K562 (cell line): ENCODE measurements around the gene ZNF862. TPM values are rescaled to one million over a fixed set of nuclear protein-coding genes. Genes with fewer than 3 reads are reported as not detected.

Source experiments
- AFF4 ChIP-seq: sonication (generic); formaldehyde crosslinking; IDR thresholded peaks from 2 replicates; pipeline ENCODE4 v1.8.0; 2023; ENCODE audit warnings: mild to moderate bottlenecking, missing genetic modification reagents
- CHD1 ChIP-seq: fragments of 200-600 bp; sonication (generic); IDR thresholded peaks from one replicate; pipeline ENCODE4 v1.6.1; 2012; ENCODE audit warnings: mild to moderate bottlenecking, moderate library complexity, low read length, inconsistent platforms
- DNMT1 ChIP-seq: fragments of 450-650 bp; IDR thresholded peaks from 2 replicates; pipeline ENCODE4 v1.6.1; 2016; ENCODE audit warnings: antibody characterized with exemption, mild to moderate bottlenecking
- ELK1 ChIP-seq: sonication (generic); formaldehyde crosslinking; IDR thresholded peaks from 2 replicates; pipeline ENCODE4 v1.8.1; 2022; ENCODE audit warnings: missing genetic modification reagents
- EP300 ChIP-seq: IDR thresholded peaks from 2 replicates; pipeline ENCODE4 v1.6.1; 2012; ENCODE audit warnings: low read length, improper control_type of control experiment
- HMG20B ChIP-seq: fragments of 250-450 bp; sonication (Bioruptor Pico); IDR thresholded peaks from 2 replicates; pipeline ENCODE4 v1.5.0; 2021; ENCODE audit warnings: mild to moderate bottlenecking
- KHSRP ChIP-seq: fragments of 450-650 bp; IDR thresholded peaks from 2 replicates; pipeline ENCODE4 v1.6.1; 2017
- MIER1 ChIP-seq: fragments of 450-650 bp; IDR thresholded peaks from 2 replicates; pipeline ENCODE4 v1.6.1; 2016; ENCODE audit warnings: antibody characterized with exemption, mild to moderate bottlenecking, low read depth
- MTA2 ChIP-seq: fragments of 450-650 bp; IDR thresholded peaks from 2 replicates; pipeline ENCODE4 v1.6.1; 2016; ENCODE audit warnings: low read depth
- NBN ChIP-seq: fragments of 450-650 bp; IDR thresholded peaks from 2 replicates; pipeline ENCODE4 v1.6.1; 2016; ENCODE audit warnings: low read depth, mild to moderate bottlenecking
- SMC3 ChIP-seq: conservative IDR thresholded peaks from 2 replicates; pipeline ENCODE4 v1.6.1; 2011; ENCODE audit warnings: low read depth, low read length, improper control_type of control experiment; ENCODE audit not compliant: insufficient read depth
- SOX6 ChIP-seq: fragments of 450-650 bp; IDR thresholded peaks from 2 replicates; pipeline ENCODE4 v1.6.1; 2014; ENCODE audit warnings: mild to moderate bottlenecking
- TFAM ChIP-seq: fragments of 250-450 bp; sonication (Bioruptor Pico); conservative IDR thresholded peaks from 2 replicates; pipeline ENCODE4 v1.5.0; 2021; ENCODE audit warnings: mild to moderate bottlenecking, moderate library complexity
- ZC3H4 ChIP-seq: sonication (generic); formaldehyde crosslinking; IDR thresholded peaks from 2 replicates; pipeline ENCODE4 v1.9.0; 2021; ENCODE audit warnings: missing genetic modification reagents, borderline replicate concordance
- ZFP1 ChIP-seq: fragments of 450-650 bp; formaldehyde crosslinking; IDR thresholded peaks from 2 replicates; pipeline ENCODE4 v1.4.0; 2020; ENCODE audit warnings: mild to moderate bottlenecking, mixed read lengths
- ZNF140 ChIP-seq: fragments of 250-450 bp; sonication (Bioruptor Pico); IDR thresholded peaks from 2 replicates; pipeline ENCODE4 v1.8.0; 2021; ENCODE audit warnings: moderate library complexity, mild to moderate bottlenecking, inconsistent platforms
- polyA plus RNA-seq, 8 experiments: library from polyadenylated mRNA; depleted of rRNA in 4 of 8; stranded (reverse) in 5 of 8; unstranded in 3 of 8; fragments of >200 nt; fragmentation: Nextera tagmentation in 2 of 8; fragmentation: Illumina TruSeq in 1 of 8; extraction: Ambion mirVana in 2 of 8; extraction: Trizol in 1 of 8; gene quantifications; 2 replicates each; pipeline versions ENCODE4 v1.2.1 to v1.2.3, GENCODE V29; 2011 to 2014; ENCODE audit warnings: inconsistent platforms in 1 of 8, missing spikeins in 1 of 8
- total RNA-seq, 7 experiments: library from RNA; depleted of rRNA in 6 of 7; stranded (reverse); fragments of >200 nt in 6 of 7; fragmentation: Illumina TruSeq in 2 of 7; extraction: Trizol in 2 of 7; gene quantifications; 2 replicates each; pipeline versions ENCODE4 v1.2.1 to v1.2.3, GENCODE V29; 2011 to 2021; ENCODE audit warnings: low replicate concordance in 1 of 7
- TF ChIP-seq, protein P1 (sequence below), 2 experiments: IDR thresholded peaks; 2 replicates each; pipeline ENCODE4 v1.6.1; 2012; ENCODE audit warnings: improper control_type of control experiment in 2 of 2, low read depth in 2 of 2, low read length in 2 of 2, borderline replicate concordance in 1 of 2
- TF ChIP-seq, protein P2 (sequence below), 2 experiments: IDR thresholded peaks in 1 of 2; conservative IDR thresholded peaks in 1 of 2; 2 replicates each; pipeline ENCODE4 v1.6.1; 2016; ENCODE audit warnings: low read depth in 2 of 2, mild to moderate bottlenecking in 1 of 2, missing compliant biosample characterization in 1 of 2, missing genetic modification characterization in 1 of 2, moderate library complexity in 1 of 2

The ZNF862 gene
- total and polyA plus RNA-seq, 9 of the 15 experiments (the other 6 are each of a cell fraction or from before 2014, with no cell fraction given), result 1.1 to 3.9 (median 2.6) TPM

DNA sequence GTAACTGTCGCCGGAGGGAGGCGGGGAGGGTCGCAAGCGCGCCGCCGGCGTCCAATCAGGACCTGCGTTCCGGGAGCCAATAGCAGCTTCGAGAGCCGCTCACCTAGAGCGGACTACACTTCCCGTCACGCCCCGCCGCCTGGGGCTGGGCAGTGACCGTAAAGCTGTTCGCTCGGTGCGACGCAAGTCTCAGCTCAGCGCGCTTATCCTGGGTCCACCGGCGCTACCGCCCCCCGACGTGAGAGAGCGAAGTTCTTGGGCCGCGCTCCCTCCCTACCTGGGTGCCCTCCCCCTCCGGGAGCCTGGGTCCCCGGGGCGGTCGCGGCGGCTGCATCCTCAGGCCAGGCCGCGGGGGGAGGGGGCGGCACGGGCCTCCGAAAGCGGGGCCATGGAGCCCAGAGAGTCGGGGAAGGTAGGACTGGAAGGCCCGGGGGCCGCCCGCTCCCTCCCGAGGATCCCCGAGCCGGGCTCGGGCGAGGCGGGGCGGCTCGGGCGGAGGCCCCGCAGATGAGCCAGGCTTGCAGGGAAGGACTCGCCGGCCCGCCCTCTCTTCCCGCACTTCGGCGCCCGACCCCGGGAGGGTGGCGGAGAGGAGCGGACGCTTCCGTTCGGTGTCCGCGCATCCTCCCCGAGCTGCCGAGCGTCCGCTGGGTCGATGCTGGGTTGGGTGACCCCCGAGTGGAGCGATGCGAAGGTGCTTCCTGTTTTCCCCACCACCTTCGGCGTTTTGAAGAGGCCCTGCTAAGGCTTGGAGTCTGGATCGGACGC is at the start of gene ZNF862 (continued):
- TF ChIP-seq, protein P1, sequence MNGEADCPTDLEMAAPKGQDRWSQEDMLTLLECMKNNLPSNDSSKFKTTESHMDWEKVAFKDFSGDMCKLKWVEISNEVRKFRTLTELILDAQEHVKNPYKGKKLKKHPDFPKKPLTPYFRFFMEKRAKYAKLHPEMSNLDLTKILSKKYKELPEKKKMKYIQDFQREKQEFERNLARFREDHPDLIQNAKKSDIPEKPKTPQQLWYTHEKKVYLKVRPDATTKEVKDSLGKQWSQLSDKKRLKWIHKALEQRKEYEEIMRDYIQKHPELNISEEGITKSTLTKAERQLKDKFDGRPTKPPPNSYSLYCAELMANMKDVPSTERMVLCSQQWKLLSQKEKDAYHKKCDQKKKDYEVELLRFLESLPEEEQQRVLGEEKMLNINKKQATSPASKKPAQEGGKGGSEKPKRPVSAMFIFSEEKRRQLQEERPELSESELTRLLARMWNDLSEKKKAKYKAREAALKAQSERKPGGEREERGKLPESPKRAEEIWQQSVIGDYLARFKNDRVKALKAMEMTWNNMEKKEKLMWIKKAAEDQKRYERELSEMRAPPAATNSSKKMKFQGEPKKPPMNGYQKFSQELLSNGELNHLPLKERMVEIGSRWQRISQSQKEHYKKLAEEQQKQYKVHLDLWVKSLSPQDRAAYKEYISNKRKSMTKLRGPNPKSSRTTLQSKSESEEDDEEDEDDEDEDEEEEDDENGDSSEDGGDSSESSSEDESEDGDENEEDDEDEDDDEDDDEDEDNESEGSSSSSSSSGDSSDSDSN (IDR thresholded peaks at IDR 0.05; ENCODE audit: borderline replicate concordance in 1 of 2, low read depth in 2 of 2, low read length in 2 of 2), result peak; percentile 88 to 96
- TF ChIP-seq MIER1, result no peak
- TF ChIP-seq DNMT1, result no peak
- no peak for TF ChIP-seq SMC3
- no peak for TF ChIP-seq MTA2
- no peak for TF ChIP-seq KHSRP
- no peak for TF ChIP-seq ZNF140 (CRISPR knock-in tag)
- TF ChIP-seq HMG20B (CRISPR knock-in tag), result no peak
- TF ChIP-seq NBN, result no peak
- TF ChIP-seq, protein P2, sequence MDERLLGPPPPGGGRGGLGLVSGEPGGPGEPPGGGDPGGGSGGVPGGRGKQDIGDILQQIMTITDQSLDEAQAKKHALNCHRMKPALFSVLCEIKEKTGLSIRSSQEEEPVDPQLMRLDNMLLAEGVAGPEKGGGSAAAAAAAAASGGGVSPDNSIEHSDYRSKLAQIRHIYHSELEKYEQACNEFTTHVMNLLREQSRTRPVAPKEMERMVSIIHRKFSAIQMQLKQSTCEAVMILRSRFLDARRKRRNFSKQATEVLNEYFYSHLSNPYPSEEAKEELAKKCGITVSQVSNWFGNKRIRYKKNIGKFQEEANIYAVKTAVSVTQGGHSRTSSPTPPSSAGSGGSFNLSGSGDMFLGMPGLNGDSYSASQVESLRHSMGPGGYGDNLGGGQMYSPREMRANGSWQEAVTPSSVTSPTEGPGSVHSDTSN (CRISPR knock-in tag; IDR thresholded peaks at IDR 0.05; ENCODE audit: low read depth), result no peak
- TF ChIP-seq, protein P2 (tag; conservative IDR thresholded peaks at IDR 0.05; ENCODE audit: low read depth), result no peak
- peak; percentile 74; the same call in 1 of the 2 replicates for TF ChIP-seq AFF4 (CRISPR knock-in tag)
- no peak for TF ChIP-seq ELK1 (CRISPR knock-in tag)
- peak; percentile 24; the same call in 1 of the 2 replicates for TF ChIP-seq SOX6
- TF ChIP-seq ZC3H4, result no peak; the same call in 1 of the 2 replicates
- no peak for TF ChIP-seq TFAM
- TF ChIP-seq CHD1, result peak; percentile 60
- 0 out of 2 replicates have a peak, but pooled peaks have one; percentile 8 for TF ChIP-seq EP300
- TF ChIP-seq ZFP1 (CRISPR knock-in tag), result no peak
